Activated CD4-positive, alpha-beta memory T cell treated with anti-CD3 and anti-CD28 coated beads for 36 hours (primary cell): Measurements from ENCODE around the gene PRDM11. TPM values are rescaled to one million over a fixed set of nuclear protein-coding genes. Genes with fewer than 3 reads are reported as not detected.

Experiments used
- CTCF ChIA-PET: fragments of 350-600 bp; sonication (Branson Sonifier 250); formaldehyde crosslinking; loops from one replicate; lab custom pipeline; 2021; ENCODE audit warnings: antibody characterized with exemption, inconsistent platforms; lab: Charles Lee
- POLR2A ChIA-PET: fragments of 350-600 bp; sonication (Branson Sonifier 250); formaldehyde crosslinking; loops from one replicate; lab custom pipeline; 2021; ENCODE audit warnings: antibody characterized with exemption; lab: Charles Lee
- DNase-seq: peaks from one replicate; pipeline ENCODE4 v3.0.0-alpha.2; 2020
- H3K27ac Mint-ChIP-seq: one replicate; pipeline ENCODE4 v1.8.0; 2021; ENCODE audit warnings: mixed read lengths
- H3K27me3 Mint-ChIP-seq: one replicate; pipeline ENCODE4 v1.8.0; 2021; ENCODE audit warnings: mixed read lengths
- H3K36me3 Mint-ChIP-seq: one replicate; pipeline ENCODE4 v1.8.0; 2021; ENCODE audit warnings: mixed read lengths
- H3K4me1 Mint-ChIP-seq: one replicate; pipeline ENCODE4 v1.8.0; 2021; ENCODE audit warnings: low read depth, mixed read lengths
- H3K4me3 Mint-ChIP-seq: one replicate; pipeline ENCODE4 v1.8.0; 2021; ENCODE audit warnings: mild to moderate bottlenecking, mixed read lengths
- H3K9me3 Mint-ChIP-seq: one replicate; pipeline ENCODE4 v1.8.0; 2021; ENCODE audit warnings: mixed read lengths
- intact Hi-C: fragments of 100-400 bp; cut with micrococcal nuclease; formaldehyde crosslinking; loops from one replicate; pipeline ENCODE4 v1.15.1; 2023
- total RNA-seq, 2 experiments: library from RNA; stranded (reverse); gene quantifications; one replicate each; pipeline ENCODE4 v1.2.3, GENCODE V29; 2021

PRDM11 gene
- total RNA-seq, 2 experiments from 2014 or later: 1.1 to 1.2 TPM

DNA sequence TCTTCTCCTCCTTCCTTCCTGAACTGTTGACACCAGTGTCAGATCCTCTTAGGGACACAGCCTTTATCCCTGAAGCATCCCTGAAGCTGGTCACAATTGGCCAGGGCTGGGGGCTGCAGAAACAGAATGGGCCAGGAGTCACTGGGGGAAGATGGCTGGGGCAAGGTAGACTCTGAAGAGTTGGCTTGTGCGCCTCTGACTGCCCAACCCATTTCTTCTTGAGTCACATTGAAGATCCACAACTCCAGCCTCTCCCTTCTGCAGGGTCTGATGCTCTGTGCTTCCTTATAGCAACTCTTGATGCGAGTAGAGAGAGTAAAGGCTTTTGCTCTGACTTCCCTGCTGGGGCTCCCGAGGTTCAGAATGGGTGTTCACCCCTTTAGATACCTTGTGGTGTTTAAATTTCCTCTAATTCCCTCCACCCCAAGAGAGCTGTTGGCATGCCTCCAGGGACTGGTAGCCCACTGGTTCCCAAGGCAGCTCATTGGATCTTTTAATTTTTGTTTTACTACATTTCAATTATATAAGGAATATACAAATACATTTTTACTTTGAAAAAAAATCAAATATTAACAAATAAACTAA lies 13.4 kb downstream of the PRDM11 start:
- H3K27ac Mint-ChIP-seq: no peak overlapping the region
- ChIA-PET POLR2A (no interaction called here), CTCF (no interaction called here)
- H3K4me3 Mint-ChIP-seq: no peak overlapping the region
- H3K36me3 Mint-ChIP-seq: no peaks in the 10 kb centered on the region
- H3K27me3 Mint-ChIP-seq: no peaks in the 10 kb centered on the region
- H3K9me3 Mint-ChIP-seq: no peaks in the 10 kb centered on the region
- DNase-seq: no peak
- H3K4me1 Mint-ChIP-seq: peaks cover 14% of the 10 kb centered on the region
- intact Hi-C loops: no loop called here

DNA sequence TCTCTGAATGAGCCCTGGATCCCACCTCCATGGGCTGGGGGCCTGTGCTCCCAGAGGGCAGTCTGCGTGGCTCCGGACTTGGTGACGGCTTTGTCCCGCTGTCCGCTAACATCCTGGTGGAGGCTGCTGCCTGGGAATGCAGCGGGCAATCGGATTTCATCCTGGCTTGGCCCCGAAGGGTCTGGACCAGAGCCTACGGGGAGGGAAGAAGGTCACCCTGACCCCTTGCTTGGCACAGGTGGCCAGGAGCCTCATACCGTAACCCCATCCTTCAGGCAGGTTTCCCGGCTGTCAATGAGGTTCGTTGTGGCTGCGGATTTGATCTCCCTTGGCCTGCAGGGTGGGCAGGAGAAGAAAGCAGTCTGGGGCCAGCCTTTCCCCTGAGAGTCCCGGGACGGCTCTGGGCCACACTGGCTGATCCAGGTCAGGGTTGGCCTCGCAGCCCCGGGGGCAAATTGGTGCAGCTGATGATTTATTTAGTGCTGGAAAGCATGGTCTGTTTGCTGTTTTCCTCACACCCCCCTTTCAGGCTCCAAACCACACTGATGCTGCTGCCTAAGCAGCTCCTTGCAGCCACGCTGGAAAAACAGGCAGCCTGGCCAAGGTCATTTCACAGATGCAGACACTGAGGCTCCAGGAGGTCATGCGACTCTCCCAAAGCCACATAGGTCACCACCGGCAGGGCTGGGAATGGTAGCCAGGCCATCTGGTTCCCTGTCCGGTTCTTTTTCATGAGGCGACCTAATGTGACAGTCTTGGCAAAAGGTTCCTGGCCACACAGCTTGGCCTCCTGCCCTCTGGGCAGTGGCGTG lies 15.0 kb downstream of the PRDM11 start:
- H3K27me3 Mint-ChIP-seq: no peaks in the 10 kb centered on the region
- DNase-seq: no peak

DNA sequence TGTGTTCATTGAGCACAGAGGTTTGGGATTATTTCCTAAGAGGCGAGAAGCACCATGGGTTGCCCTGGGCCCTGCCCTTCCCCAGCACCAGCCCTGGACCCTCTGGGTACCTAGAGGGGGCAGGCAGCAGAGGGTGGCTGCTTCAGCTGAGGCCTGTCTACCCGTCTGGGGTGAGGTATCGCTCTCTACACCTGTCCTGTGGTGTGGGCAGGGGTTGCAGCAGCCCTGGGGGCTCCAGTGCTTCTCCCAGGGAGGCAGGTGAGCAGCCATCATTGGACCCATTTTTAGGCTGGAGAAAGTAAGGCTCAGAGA lies 15.6 kb downstream of the PRDM11 start:
- no peaks in the 10 kb centered on the region for H3K36me3 Mint-ChIP-seq
- no peak overlapping the region for H3K27ac Mint-ChIP-seq
- no peak for DNase-seq
- ChIA-PET CTCF (no interaction called here), POLR2A (no interaction called here)
- intact Hi-C loops: no loop called here
- H3K27me3 Mint-ChIP-seq: no peaks in the 10 kb centered on the region
- H3K4me3 Mint-ChIP-seq: no peak overlapping the region
- no peaks in the 10 kb centered on the region for H3K9me3 Mint-ChIP-seq
- H3K4me1 Mint-ChIP-seq: peaks cover 8% of the 10 kb centered on the region

More for the DNA sequence above, 15.0 kb downstream of the PRDM11 start:
- peaks cover 13% of the 10 kb centered on the region for H3K4me1 Mint-ChIP-seq
- H3K9me3 Mint-ChIP-seq: no peaks in the 10 kb centered on the region
- H3K4me3 Mint-ChIP-seq: no peak overlapping the region
- H3K27ac Mint-ChIP-seq: no peak overlapping the region
- ChIA-PET CTCF (no interaction called here), POLR2A (no interaction called here)
- intact Hi-C loops: no loop called here
- H3K36me3 Mint-ChIP-seq: no peaks in the 10 kb centered on the region

DNA sequence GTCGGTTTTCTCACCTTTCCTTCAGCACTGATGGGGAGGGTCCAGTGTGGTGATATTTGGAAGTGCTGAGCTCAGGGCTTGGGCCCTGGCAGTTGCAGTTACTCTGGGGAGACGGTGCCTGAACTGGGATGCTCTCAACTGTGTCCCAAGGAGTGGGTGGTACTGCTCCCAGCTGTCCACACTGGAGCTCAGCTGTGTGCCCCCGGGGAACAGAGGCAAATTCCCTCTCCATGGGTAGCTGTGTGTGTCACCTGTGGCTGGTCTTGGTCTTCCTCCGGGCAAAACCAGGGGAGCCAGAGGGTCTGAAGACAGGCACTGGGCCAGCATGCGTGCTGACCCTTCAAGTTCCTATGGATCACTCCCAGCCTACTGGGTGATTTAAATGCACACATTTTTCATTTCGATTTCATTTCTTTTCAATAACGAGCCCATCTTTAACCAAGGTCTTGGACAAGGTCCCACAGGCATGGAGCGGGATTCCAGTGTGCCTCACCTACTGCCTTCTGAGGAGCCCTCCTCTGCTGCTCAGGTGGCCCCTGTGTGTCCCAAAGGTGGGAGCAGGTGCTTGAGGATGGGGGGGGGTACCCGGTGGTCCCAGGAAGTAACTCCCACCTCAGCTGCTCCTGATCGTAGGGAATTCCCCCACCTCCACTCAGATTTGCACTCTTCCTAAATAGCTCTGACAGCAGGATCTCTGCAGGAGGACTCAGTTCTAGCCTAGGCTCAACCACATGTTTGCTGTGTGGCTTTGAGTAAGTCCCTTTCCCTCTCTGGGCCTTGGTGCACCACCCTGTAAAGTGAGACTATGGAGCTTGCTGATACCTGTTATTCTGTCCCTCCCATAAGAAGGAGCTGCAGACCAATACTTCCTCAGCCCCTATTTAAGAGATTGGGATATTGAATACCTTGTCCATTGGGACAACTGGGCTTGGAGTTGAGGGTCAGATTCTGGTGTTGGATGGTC lies 16.8 kb downstream of the PRDM11 start:
- ChIA-PET POLR2A (no interaction called here), CTCF (interaction anchor here (0.7 to 1.4 kb wide), 3 partner anchors 52 to 208 kb away, joined by 3 read pairs; no protein-coding TSS in a partner anchor)

DNA sequence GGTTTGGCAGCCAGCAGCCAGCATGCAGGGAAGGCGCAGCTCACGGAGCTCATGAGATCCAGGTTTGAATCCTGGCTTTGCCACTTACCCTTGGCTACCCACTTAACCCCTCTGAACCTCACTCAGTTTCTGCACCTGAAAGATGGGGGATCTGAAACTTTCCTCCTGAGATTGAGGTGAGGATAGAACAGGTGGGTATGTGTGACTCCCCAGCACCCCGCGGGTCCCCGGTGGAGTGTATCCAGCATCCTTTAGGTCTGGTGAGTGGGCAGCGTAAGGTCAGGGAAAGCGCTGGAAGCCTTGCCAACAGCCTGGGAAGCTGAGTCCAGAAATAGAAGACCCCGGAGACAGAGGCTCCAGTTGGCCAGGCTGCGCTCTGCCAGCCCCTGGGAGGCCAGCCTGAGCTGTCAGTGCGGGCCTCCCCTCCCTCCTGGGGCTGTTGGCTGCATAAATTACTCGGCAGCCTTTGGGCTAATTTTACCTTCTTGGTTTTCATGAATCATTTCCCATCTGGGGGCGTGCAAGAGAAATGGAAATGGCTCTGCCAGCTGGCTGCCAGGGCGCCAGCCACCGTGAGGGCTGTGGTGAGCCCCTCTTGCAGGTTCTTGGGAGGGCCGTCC lies 17.6 kb downstream of the PRDM11 start:
- H3K36me3 Mint-ChIP-seq: no peaks in the 10 kb centered on the region
- DNase-seq: peak; percentile 46
- ChIA-PET CTCF (interaction anchor here (1.3 to 1.4 kb wide), 3 partner anchors 53 to 237 kb away, joined by 3 to 4 read pairs (median 3); no protein-coding TSS in a partner anchor), POLR2A (no interaction called here)
- H3K9me3 Mint-ChIP-seq: no peaks in the 10 kb centered on the region
- intact Hi-C loops: no loop called here
- H3K4me3 Mint-ChIP-seq: no peak overlapping the region
- no peaks in the 10 kb centered on the region for H3K27me3 Mint-ChIP-seq
- no peak overlapping the region for H3K27ac Mint-ChIP-seq
- H3K4me1 Mint-ChIP-seq: peaks cover 4% of the 10 kb centered on the region

More for the DNA sequence above, 16.8 kb downstream of the PRDM11 start:
- no peaks in the 10 kb centered on the region for H3K9me3 Mint-ChIP-seq
- H3K4me3 Mint-ChIP-seq: no peak overlapping the region
- H3K27ac Mint-ChIP-seq: no peak overlapping the region
- H3K36me3 Mint-ChIP-seq: no peaks in the 10 kb centered on the region
- intact Hi-C loops: no loop called here
- H3K27me3 Mint-ChIP-seq: no peaks in the 10 kb centered on the region
- DNase-seq: no peak
- H3K4me1 Mint-ChIP-seq: peaks cover 4% of the 10 kb centered on the region

DNA sequence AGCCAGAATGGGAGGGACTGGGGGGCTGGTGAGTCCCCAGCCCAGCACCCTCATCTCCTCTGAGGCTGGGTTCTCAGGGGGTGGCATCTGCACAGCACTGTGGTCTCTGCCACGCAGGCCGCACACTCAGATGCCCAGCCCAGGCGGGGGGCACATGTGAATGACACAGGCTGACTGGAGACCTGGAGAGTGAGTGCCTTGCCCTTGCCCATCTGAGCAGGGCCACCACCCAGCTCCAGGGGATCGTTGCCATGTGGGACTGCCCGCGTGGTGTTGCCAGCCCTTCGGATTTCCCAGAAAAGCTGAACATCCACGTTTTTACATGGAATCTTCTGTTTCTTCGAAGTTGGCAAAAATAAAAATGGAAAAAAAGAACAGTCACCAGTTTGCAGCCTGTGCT lies 18.9 kb downstream of the PRDM11 start:
- H3K9me3 Mint-ChIP-seq: no peaks in the 10 kb centered on the region
- no peak overlapping the region for H3K4me3 Mint-ChIP-seq
- H3K27me3 Mint-ChIP-seq: no peaks in the 10 kb centered on the region
- intact Hi-C loops: no loop called here
- ChIA-PET CTCF (interaction anchor here (1.4 kb wide), 1 partner anchor 238 kb away, joined by 4 read pairs; no protein-coding TSS in a partner anchor), POLR2A (no interaction called here)
- H3K4me1 Mint-ChIP-seq: peaks cover 14% of the 10 kb centered on the region
- no peak for DNase-seq
- H3K27ac Mint-ChIP-seq: no peak overlapping the region
- H3K36me3 Mint-ChIP-seq: no peaks in the 10 kb centered on the region

DNA sequence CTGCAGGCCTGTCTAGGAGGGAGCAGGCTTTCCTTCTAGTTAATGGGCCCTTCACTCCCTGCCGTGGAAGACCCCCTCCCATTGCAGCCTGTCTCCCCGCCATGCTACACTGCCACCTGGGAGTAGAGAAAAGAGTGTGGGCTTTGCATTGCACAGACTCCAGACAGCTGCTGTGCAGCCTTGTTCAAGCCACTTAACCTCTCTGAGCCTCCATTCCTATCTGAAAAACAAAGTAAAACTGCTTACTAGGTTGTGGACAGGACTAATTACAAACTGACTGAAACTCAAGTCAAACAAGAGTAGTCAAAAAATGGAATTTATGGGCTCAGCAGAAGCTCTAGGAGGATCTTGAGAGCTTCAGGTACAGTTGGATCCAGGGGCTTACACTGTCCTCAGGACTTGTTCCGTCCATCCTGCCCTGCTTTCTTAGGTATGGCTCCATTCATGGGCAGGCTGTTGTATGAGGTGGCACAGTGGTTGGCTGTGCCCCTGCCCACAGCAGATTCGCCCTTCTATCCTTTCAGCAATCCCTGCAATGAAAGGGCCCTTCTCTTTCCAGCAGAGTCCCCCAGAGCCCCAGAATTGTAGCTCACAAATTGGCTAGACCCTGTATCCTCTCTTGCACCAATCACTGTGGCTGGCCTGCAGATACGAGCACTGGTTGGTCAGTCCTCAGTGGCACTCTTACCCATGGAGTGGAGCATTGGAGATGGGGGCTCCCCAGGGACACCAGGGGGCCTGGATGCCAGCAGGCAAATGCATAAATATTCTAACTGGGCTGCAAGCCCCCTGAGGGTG lies 19.6 kb downstream of the PRDM11 start:
- no peaks in the 10 kb centered on the region for H3K36me3 Mint-ChIP-seq
- intact Hi-C loops: no loop called here
- ChIA-PET CTCF (no interaction called here), POLR2A (no interaction called here)
- DNase-seq: no peak
- no peaks in the 10 kb centered on the region for H3K9me3 Mint-ChIP-seq
- no peaks in the 10 kb centered on the region for H3K27me3 Mint-ChIP-seq
- no peak overlapping the region for H3K27ac Mint-ChIP-seq
- no peak overlapping the region for H3K4me3 Mint-ChIP-seq
- peaks cover 16% of the 10 kb centered on the region for H3K4me1 Mint-ChIP-seq

DNA sequence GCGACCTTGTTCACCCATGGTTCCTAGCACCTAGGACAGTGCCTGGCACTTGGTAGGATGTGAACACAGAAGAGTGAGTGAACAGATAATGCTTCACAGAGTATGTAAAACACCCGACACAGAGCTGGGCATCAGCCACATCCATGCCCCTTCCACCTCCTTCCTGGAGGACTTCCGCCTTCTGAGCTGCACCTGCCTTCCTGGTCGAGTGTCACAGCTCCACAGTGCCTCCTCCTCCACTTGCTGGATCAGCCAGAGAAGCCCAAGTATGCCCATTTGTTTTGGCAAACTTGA lies 20.1 kb downstream of the PRDM11 start:
- Mint-ChIP-seq H3K4me3 (no peak overlapping the region), H3K4me1 (peaks cover 16% of the 10 kb centered on the region), H3K36me3 (no peaks in the 10 kb centered on the region), H3K27me3 (no peaks in the 10 kb centered on the region), H3K27ac (no peak overlapping the region), H3K9me3 (no peaks in the 10 kb centered on the region)
- intact Hi-C loops: no loop called here
- ChIA-PET CTCF (no interaction called here), POLR2A (no interaction called here)
- no peak for DNase-seq

DNA sequence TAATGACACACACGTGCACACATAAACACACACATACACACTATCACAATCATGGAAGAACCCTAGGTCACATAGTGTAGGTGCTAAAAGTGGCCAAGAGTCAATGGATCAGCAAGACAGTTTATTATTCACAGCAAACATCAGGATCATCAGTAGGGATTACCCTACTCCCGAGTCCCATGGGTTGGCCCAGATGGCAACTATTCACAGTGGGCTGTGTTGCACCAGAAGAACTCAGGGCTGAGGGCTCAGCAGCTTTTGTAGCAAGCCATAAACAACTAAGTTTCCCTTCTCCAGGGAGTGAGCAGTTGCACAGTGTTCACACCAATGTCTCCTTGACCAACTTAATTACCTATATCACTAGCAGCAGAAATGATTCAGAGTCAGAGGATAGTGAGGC lies 20.8 kb downstream of the PRDM11 start:
- POLR2A ChIA-PET: interaction anchor here (1.0 kb wide), 1 partner anchor 9 kb away, joined by 3 read pairs; no protein-coding TSS in a partner anchor
- H3K27me3 Mint-ChIP-seq: no peaks in the 10 kb centered on the region
- H3K4me3 Mint-ChIP-seq: no peak overlapping the region
- no peaks in the 10 kb centered on the region for H3K9me3 Mint-ChIP-seq
- no peak for DNase-seq
- H3K27ac Mint-ChIP-seq: no peak overlapping the region
- no peaks in the 10 kb centered on the region for H3K36me3 Mint-ChIP-seq
- H3K4me1 Mint-ChIP-seq: peaks cover 16% of the 10 kb centered on the region
- intact Hi-C loops: no loop called here
- CTCF ChIA-PET: no interaction called here

DNA sequence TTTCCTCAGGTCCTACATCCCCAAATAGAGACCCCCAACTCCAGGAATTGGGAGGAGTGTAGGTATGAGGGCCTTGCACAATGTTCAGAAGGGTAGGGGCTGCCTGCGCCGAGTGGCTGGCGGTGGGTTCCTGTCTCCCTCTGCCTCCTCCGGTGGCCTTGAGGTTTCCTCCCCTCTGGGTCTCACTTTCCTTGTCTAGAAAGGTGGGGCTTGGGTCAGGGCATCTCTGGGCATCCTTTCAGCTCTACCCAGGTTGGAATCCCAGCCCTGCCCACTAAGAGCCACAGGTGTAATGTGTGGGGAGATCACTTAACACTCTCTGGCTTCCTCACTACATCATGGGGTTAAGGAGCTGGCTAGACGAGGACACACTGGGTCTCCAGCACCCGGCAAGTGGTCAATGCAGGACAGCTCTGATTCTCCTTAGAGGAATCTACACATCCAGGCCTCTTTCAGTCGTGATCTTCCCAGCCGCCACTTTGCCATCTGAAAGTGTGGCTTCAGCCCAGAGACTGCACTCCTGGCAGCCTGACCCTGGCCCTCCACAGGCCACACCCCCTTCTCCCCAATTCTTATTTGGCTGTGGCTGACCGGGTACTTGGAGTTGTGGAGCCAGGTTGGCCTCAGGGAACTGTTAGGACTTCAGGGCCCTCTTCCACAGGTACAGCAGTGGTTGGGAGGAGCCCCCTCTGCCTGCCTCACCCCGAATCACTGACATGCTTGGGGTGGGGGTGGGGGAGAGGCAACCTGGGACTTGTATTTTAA lies 22.1 kb downstream of the PRDM11 start:
- Mint-ChIP-seq H3K27ac (no peak overlapping the region), H3K27me3 (no peaks in the 10 kb centered on the region), H3K9me3 (no peaks in the 10 kb centered on the region), H3K36me3 (no peaks in the 10 kb centered on the region), H3K4me1 (peaks cover 16% of the 10 kb centered on the region), H3K4me3 (no peak overlapping the region)
- CTCF ChIA-PET: interaction anchor here (1.6 kb wide), 1 partner anchor 64 kb away, joined by 4 read pairs; no protein-coding TSS in a partner anchor
- intact Hi-C loops: loop anchor here (2.0 kb wide), 1 partner anchor 22 kb away; the partner anchor contains the start of gene PRDM11
- POLR2A ChIA-PET: no interaction called here
- DNase-seq: no peak
